Hematopoietic multipotent progenitor cell treated with erythropoietin and hydrocortisone succinate and interleukin-3 and kit ligand, for 8 days (in vitro differentiated cells): ENCODE results near the gene CCL5.
A peak's percentile ranks its signal among the peaks of the same experiment; 100 is the strongest.

Experiments used
- DNase-seq: peaks from one replicate; pipeline ENCODE4 v3.0.0-alpha.2; 2015

The CCL5 gene

GRCh38 chr17:35867574-35867973, 12.6 kb downstream of the CCL5 start:
- DNase-seq, result no peak

GRCh38 chr17:35866341-35866950, 13.7 kb downstream of the CCL5 start:
- no peak for DNase-seq

DNA sequence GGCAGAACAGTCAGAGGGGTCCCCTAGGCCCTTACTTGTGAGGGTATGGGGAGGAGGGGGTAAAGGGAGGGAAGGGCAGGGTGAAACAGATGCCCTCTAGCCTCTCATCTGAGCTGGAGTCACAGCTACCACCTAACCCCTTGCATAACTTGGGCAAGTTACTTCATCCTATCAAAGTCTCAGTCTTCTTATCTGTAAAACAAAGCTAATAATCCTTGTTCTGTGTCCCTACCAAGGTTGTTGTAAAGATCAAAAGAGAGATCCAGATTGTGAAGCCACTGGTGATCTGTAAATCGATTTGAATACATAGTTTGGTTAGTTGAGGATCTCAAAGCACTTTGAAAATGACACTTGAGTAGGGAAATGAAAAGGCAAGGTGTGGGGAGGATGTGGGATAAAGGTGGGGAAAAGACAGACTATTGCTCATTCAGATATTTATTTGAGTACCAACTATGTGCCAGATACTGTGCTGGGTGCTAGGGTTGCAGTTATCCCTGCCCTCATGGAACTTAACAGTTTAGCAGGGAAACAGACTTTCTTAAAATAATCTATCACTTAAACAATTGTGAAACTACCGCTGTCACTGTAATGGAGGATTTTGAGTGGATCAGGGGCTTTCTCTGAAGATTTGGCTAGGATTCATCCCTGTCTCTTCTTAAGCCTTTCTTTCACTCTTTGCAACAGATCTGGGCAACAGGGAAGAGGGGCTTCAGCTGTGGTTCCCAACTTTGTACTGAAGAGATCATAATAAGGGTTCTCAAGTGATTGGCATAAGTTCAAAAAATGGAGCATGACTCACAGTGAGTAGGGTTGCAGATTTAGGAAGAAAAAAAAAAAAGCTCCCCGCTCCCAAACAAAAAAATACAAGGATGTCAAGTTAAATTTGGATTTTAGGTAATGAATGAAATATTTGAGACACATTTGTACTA, 14.5 kb downstream of the CCL5 start:
- DNase-seq, result no peak

DNA sequence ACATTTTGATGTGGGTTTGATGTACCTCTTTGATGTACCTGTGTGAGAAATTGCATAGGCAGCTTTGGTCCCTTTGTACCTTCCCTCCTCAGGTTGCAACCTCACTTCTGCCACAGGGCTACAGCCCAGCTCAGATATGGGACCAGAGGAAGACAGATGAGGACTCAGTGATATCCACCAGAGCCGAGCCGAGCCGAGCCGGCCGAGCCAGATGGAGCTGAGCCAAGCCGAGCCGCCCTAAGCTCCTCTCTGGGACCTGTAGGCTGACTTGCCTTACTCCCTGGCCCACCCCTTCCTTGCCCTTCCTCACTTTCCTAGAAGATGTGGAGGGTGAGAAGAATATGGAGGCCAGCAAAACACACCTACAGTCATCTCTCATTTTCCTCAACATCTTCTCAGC, 15.3 kb downstream of the CCL5 start:
- DNase-seq, result no peak

DNA sequence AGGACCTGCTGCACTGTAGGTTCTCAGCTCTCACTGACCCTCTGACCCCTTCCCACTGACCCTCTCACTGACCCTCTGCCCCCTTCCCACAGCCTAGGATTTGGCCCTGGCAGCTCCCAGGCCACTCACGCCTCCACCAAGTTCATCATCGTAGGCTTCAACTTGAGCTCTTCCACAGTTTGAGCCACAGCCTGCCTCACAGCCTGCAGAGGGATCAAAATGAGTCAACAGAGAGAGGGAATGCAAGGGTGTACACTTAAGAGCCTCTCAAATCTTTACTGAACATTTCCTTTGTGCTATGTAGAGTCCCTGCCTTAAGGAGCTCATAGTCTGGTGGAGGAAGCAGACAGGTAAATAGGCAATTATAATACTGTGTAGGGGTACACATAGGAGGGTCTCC, 23.6 kb downstream of the CCL5 start:
- DNase-seq, result no peak

DNA sequence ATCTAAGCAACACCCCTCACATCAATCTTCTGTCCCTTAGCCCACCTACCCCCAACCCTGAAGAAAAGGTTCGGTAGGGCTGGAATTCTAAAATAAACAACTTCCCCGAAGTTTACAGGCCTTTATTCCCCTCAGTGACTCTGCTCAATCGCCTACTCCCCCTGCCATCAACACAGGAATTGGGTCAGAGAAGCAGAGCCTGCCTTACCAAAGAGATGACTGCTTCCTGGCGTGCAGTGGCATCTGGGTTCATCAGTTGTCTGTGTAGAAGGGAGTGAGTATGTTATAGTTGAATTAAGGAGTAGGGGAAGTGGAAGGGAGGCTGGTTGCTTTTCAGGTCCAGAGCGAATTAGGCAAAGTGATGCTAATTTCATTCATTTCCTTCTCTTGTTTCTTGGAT, 24.2 kb downstream of the CCL5 start:
- no peak for DNase-seq

GRCh38 chr17:35849469-35850348, 30.5 kb downstream of the CCL5 start:
- peak; percentile 84 for DNase-seq

DNA sequence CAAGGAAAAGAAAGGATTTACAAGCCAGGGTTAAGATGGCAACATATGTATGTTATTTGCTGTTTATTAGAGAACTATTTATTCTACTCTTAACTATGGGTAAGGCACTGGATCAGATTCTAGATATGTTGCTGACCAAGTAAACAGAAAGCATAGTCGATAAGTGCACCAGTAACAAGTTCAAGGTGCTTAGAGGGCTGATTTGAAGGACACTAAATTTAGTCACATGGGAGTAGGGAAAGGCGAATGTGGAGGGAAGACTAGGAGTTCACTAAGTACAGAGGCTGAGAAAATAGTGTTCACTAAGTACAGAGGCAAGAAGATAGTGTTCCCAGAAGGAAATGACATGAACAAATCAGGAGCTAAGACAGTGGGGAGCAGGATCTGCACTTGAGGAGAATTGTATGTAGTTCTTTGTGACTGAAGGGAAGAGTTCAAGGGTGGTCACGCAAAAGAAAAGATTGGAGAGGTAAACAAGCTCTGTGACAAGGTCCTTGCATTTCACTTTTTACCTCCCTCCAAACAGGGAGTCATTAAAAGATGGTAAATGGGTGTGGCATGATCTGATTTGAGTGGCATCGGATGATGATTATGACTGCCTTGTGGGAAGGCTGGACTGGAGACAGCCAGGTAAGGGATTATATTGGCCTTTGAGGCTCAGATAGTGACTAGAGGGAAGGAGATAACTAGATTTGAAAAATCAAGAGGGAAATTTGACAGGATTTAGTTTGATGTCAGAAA, 32.4 kb downstream of the CCL5 start:
- DNase-seq, result no peak

GRCh38 chr17:35847006-35847405, 33.2 kb downstream of the CCL5 start:
- DNase-seq, result no peak

- DNase-seq, result no peak
These were observed 33.9 kb downstream of the CCL5 start for GRCh38 chr17:35846055-35846809.

GRCh38 chr17:35844547-35844946, 35.6 kb downstream of the CCL5 start:
- DNase-seq, result no peak

DNA sequence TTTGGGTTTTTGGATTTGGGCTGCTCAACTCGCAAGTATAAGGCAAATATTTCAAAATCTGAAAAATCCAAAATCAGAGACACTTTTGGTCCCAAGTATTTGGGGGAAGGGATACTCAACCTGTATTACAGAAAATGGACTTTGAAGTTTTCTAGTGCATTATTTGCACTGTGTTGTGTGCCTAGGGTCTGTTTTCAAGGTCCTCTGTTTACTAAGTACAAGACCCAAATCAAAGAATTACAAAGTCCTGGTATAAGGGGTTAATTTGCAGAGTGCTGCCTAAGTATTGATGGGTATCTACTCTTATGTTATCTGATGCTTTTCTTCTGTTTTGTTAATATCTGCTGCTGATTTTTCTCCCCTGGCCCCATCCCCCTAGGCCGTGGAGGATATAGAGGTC, 36.5 kb downstream of the CCL5 start:
- no peak for DNase-seq

DNA sequence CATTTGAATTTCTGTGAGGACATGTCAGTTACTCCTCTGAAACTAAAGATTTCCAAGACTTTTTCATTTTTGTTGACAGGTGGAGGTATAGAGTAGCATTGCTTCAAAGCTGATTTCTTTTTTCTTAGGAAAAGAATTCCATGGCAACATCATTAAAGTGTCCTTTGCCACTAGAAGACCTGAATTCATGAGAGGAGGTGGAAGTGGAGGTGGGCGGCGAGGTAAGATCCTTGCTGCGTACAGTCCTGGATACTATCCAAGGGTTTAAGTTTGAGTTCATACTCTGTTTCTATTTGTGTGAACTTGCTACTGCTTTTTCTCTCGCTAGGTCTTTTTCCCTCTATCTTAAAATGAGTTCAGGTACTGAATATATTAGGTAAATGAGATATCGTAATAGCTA, 37.9 kb downstream of the CCL5 start:
- DNase-seq, result no peak

- DNase-seq, result no peak
These were observed 38.7 kb downstream of the CCL5 start for GRCh38 chr17:35841505-35841904.

- no peak for DNase-seq
These were observed 39.1 kb downstream of the CCL5 start for GRCh38 chr17:35841101-35841500.

DNA sequence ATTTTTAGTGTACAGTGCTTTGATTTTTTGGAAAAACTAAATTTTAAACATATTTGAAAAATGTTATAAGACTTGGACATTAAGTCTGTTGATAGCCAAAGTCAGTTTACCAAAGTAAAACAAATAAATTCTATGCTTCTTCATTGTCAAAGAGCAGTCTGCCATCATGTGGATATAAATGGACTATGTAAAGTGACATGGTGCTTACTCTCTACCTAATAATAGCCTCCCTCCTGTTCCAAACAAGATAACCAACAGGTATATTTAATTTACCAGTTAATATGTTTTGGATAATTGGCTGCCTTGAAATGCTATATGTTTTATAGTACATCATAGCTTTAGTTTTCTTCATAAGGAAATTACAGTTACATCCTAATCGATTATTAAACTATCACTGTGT, 55.0 kb downstream of the CCL5 start:
- no peak for DNase-seq
